ENCODE results near the gene SYS1.

Gene SYS1

DNA sequence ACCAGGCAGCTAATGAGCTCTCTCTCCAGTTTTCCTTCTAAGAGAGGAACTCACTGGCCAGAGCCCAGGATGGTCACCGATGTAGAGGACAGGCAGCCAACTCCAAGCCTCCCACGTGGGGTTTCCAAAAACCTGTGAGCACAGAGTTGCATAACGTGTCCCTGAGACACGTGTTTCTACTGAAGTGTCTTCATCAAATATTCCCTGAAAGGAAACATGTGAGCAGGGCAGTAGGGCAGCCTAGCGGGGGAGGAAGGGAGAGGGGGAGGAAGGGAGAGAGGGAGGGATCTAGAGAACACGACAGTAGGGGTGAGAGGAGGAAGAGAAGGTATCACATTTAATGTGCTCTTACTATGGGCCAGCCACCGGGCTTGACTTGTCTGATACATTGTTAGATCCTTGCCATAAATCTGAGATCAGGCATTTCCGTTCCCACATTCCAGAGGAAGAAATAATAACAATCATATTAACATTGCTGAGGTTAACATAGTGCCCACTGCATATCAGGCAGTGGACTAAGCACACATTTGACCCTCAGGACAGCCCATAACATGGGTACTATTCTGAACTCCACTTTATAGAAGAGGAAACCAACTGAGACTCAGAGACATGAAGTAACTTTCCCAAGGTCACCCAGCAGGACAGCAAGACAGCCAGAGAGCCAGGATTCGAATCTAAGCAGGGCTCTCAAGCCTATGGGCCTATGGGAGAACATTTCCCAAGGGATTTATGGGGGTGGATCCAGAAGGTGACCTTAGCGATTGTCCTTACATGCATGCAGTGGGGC is 4.5 kb upstream of the SYS1 start:
- DNase-seq: no peak

DNA sequence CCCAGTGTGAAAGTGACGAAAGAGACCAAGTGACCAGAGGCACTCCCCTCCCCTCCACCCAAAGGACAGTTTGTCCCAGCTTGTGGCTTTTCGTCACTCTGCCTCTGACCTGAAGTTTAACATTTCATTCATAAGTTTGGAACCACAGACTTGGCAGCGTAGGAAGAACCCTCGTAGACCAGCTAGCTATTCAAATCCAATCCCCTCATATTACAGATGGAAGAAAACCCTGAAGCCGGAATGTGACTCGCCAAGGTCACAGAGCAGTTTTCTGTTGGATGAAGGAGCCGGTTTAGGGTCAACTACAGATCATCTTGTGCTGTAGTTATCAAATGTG is 3.9 kb upstream of the SYS1 start:
- DNase-seq: no peak

DNA sequence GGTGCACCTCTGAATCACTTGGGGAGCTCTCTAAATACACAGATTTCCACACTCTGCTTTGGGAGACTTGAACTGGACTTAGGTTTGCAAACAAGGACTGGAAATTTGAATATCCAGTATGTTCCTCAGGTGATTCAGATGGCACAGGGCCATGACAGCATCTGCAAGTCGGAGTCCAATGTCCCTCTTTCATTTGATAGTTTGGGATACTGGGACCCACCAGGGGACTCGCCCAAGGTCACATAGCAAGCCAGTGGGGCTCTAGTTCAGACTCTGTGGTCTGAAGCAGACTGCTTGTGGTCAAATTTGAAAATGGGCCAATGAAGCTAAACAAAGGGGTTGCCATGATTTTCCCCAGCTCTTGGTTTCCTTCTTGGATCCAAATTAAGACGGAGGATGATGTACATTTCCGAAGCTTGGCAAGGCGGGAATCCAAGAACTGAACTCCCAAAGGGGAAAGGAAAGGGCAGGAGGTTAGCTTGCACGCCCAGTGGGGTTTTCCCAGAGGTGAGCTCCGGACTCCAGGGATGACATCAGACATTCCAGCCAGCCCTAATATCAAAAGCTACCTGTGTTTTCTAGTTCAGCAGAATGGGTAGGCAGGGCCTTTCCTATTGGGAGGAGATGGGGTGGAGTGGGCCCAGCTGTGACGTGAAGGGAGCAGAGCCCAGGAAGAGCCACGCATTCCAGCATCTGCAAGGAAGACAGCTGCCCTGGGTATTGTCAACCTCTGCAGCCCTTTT is 3.4 kb upstream of the SYS1 start:
- no peak for DNase-seq

DNA sequence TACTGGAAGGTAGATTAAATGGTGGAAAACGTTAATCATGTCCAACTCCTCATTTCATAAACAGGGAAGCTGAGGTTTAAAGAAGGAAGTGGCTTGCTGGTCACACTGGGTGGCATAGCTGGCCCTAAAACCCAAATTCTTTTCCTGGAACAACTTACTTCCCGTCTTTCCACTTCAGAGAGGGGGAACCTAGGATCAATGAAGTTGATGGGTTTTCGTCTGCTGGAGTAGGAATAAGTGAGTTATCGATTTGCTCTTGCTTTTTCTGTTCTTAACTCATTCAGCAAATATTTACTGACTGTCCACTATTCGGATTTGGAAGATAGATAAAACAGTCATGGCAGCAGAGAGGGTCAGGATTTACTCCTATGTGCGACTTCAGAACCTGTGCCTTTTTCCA is 1.2 kb upstream of the SYS1 start:
- no peak for DNase-seq

DNA sequence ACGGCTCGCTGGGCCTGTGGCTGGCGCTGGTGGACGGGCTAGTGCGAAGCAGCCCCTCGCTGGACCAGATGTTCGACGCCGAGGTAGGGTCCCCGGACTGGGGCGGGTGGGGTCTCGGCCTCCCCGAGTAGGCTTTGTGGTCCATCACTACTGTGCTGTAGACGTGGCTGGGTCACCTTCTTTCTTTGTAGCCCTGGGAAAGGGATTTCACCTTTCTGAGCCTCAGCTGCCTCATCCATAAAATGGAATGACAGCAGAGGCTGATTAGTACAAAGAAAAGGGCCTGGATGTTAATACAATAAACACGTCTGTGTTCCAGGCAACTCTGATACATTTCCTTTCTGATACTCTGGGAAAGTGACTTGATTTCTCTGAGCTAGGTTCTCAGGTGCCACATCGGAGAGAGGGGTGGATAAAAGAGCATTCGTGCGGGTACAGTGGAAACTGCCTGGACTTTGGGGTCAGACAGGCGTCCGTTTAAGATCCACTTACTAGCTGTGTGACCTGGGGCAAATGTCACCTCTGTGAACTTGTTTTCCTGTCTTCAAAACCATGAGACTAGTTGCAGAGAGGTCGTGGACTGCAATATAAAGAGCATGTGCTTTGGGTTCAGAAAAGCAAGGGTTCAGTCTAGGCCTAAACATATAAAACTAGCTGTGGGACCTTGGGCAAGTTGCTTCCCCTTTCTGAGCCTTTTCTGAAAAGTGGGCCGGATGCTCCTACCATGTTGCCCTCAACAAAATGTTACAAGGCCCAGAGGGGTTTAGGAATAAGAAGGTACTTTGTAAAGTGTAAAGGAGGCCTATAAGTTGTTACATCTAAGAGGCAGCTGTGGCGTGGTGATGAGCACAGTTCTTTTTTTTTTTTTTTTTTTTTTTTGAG is 896 bp downstream of the SYS1 start:
- DNase-seq: no peak

DNA sequence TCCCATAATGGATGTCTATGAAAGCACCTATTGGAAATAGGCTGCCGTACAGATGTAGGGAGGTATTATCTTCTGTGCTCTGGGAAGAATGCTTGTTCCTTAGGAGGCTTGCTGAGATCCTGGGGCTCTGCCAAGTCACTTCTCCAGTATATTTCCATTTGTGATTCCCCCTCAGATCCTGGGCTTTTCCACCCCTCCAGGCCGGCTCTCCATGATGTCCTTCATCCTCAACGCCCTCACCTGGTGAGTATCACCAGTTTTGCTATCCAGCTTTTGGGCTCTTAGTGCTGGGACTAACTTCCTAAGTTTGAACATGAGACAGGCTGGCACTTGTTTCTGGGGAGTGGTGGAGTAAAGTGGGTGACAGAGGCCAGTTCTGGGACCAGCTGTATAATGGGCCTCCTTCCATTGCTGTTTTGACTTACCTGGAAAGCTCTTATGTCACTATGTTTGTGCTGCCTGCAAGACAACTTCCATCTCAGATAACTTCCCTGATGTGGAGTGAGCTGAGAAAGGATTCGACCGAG is 2.6 kb downstream of the SYS1 start:
- no peak for DNase-seq

DNA sequence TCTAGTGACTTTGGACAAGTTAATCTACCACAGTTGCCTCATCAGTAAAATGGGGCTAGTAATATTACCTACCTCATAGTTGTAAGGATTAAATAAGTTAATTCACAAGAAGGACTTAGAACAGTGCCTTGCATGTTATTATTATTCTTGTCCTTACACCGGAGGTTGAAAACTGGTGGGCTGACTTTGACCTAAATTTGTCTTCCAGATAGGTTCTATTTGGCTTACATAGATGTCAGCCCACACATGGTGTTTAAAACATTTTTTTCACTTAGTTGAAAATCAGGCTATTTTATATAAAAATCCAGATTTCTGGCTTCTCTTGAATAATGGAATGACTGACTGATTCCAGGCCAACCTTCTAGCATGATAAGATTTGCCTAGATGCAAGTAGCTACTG is 3.2 kb downstream of the SYS1 start:
- DNase-seq: no peak

DNA sequence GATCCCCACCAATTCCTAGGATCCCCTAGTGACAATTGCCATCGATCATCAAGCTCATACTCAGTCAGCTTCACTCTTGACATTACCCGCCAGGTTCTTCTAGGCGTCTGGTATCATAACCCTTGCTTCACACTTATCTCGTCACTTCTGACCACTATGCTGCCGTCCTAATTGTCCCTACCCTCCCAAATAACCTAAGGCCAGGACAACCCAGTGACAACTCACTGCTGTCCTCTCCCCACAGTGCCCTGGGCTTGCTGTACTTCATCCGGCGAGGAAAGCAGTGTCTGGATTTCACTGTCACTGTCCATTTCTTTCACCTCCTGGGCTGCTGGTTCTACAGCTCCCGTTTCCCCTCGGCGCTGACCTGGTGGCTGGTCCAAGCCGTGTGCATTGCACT is 3.7 kb downstream of the SYS1 start:
- DNase-seq: no peak

DNA sequence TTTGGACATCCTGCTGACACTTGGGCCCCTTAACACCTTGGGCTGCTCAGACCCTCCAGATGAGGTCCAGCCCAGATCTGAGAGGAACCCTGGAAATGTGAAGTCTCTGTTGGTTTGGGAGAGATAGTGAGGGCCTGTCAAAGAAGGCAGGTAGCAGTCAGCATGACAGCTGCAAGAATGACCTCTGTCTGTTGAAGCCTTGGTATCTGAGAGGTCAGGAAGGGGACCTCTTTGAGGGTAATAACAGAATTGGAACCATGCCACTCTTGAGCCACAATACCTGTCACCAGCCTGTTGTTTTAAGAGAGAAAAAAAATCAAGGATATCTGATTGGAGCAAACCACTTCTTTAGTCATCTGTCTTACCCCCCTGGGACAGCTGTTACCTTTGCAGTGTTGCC is 4.2 kb downstream of the SYS1 start:
- no peak for DNase-seq

DNA sequence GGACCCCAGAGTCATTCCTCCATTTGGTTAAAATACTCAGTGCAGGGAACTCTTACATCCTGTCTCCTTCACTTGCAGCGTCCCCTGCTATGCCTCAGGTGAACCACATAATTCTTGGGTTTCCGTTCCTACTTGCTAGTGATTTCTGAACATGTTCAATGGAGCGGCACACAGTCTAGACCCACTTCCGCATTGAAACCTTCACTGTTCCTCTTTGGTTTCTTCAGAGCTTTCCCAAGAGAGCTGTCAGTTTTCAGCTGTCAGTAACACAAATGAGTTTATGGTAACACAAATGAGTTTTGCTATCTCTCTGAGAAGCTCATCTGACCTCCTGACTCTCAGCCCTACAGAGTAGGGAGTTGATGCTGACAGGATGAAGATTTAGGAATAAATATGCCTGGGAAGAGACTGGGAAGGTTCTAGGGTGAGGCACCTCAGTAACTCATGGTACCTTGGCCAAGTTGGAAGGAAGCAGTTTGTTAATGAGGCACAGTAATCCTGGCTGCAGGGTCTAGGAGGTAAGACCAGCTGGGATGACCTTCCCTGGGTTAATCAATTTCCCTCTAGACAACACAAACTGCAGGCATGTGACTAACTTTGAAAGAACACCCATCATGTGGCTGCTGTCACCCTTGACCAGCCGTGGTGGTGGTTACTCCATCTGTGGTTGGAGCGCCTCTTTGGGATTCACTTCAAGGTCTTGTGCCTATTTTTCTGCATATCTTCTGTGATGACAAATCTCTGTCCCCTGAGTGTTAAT is 5.4 kb downstream of the SYS1 start:
- DNase-seq: peak; percentile 62

DNA sequence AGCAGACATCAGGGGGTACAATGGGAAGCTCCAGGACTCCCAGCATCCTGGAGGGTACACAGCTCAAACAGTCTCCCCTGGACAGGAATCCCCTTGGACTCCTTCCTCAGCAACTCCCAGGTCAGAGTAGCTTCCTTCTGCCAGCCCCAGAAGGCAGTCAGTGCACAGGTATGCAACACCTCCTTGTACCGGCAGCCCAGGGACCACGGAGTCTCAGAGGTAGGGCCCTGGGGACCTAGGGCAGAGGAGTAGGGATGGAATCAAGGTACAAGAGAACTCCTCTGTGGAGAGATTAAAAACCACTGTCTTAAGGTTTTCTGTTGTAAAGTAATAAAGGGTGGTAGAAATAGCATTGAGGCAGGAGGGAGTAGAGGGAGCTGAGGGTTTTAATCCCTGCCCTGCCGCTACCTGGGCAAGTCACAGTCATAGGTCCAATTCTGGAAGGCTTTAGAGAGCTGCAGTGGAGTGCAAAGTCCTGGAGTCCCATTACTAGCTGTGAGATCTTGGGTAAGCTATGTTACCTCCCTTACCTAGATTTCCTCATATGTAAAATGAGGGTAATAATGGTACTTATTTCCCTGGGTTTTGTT is 7.7 kb downstream of the SYS1 start:
- no peak for DNase-seq

DNA sequence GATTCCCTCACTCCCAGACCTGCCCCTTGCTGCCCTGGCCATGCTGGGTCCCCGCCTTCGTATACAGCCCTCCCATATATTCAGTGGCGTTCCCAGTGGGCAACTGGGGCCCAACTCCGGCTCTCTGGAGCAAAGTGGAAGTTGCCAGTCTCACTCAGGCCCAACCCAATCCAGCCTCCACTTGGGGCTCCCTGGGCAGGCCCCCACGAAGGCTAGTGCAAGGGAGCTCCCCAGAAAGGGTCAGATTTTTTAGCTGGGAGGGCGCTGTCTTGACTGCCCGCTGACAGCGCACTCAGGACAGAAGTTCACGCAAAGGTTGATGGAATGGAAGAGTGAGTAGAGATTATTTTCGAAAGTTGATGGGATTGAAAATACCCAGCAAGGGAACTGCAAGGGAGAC is 9.3 kb downstream of the SYS1 start:
- no peak for DNase-seq

DNA sequence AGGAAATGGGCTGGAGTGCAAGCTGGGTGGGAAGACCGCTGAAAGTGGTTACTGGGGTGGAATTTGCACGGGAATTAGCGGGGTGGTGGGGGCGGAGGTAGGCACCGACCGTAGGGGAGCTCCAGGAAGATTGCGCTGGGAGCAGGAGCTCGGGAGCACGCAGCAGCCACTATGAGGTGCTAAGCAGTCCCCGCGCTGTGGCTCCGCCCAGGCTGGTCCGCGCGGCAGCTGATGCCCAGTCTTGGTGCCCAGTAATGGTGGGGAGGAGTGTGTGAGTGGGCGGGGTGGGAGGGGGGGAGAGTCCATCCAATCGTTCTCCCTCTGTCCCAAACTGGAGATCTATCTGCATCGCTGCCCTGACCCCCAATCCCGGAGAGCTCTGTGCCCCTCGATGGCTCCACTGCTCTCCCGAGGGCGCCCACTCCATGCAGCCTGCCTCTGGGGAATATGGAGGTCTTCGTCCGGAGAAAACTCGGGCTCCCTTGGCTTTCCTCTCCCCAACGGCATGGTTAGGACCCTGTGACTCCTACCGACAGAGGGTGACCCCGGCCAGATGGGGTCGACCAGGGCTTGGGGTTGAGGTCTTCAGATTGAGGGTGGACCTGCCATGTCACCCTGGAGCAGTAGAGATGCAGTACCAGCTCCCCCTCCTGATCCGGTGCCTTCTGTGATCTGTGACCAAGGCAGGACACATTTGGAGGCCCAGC is 9.8 kb downstream of the SYS1 start:
- DNase-seq: no peak

DNA sequence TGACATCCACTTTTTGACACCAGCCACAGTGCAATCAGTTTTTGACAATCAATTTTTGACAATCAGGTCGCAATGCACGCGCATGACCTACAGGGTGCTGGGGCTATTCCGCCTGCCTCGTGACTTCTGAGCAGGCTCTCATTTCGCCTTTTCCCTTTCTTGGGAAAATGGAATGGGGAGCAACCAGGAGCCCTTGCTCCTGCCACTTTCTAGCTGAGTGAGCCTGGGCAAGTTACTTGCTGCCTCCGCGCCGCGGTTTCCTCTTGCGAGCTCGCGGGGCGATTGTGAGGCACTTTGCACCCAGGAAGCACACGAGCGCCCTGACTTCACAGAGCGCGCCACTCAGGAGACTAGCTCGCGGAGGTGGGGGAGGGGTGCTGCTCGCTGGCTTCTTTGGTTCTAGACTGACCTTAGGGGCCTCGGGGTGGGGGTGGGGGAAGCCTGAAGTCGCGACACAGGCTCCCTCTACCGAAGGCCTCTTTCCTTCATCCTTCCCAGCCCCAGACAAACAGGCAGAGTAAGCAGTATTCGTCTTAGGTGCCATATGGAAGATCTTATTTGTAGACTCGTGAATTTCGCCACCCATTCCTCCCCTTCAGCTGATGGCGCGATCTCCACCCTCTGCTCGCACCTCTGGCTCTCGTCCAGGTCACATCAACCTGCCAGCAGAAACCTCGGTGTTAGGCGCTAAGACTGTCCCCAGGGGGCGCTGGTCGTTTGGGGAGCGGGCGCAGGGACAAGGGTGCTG is 10.6 kb downstream of the SYS1 start:
- DNase-seq: peak; percentile 90

DNA sequence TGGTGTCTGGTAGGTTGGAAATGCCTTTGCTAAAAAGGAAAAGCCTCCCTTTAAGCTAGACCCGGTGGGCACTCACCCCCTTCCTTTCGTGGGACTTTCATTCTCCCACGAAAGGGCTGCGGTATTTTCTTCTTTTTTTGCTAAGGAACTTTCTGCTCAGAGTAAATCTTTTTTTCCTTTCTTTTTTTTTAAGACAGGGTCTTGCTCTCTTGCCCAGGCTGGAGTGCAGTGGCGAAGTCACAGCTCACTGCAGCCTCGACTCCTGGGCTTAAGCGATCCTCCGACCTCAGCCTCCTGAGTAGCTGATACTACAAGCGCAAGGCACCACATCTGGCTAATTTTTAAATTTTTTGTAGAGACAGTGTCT is 11.1 kb downstream of the SYS1 start:
- no peak for DNase-seq

DNA sequence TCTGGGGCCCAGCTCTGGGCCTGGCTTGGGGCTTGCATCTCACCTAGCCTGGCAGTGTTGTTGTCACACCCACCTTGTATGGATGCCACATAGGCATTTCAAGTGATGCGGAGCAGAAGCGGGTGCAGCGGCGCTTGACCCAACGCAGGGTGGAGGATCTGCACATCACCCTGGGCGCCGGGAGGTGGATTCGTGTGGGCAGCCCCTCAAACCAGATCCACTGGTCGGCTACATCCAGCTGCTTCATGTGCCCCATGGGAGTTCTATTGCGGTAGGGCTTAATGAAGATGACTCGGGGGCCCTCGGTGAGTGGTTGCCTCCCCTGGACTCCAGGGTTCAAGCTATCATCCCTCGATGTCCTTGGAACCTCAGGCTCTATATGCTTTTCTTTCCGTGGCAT is 12.0 kb downstream of the SYS1 start:
- DNase-seq: no peak

DNA sequence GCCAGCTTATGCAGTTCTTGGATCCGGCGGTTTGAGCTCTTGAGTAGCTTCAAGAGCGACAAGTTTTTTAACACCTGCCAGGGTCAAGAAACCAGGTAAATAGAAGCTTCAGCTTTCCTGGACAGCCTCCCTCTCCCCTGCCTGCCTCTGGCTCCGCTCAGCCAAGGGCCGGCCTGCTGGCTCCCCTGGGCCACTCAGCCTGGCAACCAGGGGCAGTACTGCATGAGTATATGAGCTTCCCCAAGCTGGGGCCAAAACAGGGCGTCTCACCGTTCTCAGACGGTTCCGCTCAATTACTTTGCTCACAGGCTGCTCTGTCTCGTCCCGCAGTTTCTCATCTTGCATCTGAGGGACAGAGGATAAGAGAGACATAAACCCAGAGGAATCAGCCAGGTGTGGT is 14.3 kb downstream of the SYS1 start:
- no peak for DNase-seq

DNA sequence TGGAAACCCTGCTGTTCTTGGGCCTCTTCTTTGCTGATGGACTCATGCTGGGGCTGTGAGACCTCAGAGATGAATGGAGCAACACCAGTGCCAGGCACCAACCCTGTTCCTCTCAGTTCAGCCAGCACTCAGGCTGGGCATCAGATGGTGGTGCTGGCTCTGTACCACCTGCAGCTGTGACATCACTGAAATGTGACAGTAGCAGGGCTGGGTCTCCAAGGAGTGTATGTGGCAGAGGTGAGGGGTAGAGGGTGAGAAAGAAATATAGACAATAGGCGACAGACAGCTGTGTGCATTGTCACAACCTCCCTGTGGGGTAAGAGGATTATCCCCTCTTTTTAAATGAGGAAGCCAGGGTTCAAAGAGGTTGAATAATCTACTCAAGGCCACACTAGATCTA is 15.2 kb downstream of the SYS1 start, which contains the start of gene TP53TG5:
TSS of gene TP53TG5 (minus strand) at position 135 of the 400 bp plus-strand sequence. CDS start at position 46, 89 bp downstream.
- no peak for DNase-seq

DNA sequence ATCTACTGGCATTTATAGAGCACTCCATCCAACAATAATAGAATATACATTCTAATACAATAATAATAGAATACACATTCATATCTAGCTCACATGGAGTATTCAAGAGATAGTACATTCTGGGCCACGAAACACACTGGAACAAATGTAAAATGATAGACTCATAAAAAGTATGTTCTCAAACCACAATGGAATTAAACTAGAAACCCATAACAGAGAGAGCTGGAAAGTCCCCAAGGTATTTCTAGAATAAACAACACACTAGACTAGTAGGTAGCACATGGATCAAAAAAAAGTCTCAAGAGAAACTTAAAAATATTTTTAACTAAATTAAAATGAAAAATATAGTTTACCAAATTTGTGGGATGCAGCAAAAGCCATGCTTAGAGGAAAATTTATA is 24.3 kb downstream of the SYS1 start:
- DNase-seq: no peak

DNA sequence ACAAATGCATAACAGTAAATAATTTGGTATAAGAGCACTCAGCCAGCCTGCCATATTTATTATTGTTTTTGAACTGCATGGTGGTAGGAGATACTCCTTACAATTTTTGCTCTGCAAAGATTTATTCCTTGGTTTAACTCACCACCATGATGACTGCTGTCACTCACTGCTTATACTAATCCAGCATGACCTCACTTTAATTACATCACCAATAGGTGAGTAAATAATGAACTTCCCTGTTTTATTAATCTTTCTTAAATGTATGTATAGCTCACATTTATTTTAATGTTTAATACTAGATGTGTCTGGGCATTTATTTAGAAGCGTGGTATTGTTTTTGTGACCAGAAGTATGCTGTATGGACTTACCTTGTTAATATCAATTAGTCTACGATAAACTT is 28.0 kb downstream of the SYS1 start:
- no peak for DNase-seq

DNA sequence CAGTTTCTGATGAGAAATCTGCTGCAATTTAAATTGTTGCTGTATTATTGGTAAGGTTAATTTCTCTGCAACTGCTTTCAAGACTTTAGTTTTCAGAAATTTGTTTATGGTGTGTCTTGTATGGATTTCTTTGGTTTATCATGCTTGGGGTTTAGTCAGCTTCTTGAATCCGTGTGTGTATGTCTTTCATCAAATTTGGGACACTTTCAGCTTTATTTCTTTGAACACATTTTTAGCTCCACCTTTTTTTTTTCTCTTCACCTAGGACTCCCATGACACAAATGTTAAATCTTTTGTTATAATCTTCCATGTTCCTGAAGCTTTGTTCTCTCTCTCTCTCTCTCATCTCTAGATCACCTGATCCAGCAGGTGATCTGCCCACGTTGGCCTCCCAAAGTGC is 28.6 kb downstream of the SYS1 start:
- DNase-seq: no peak

All from CD4-positive, alpha-beta T cell treated with Interleukin-12 subunit alpha and Interleukin-12 subunit beta, for 1 hour (primary cell).